SK-N-SH treated with all-trans-retinoic acid at 6 μM for 48 hours (cell line): ENCODE results near the gene MNT.

Experiments
- BACH2 ChIP-seq: fragments of 250-450 bp; sonication (Bioruptor Pico); IDR thresholded peaks from 2 replicates; pipeline ENCODE4 v1.9.0; 2021; ENCODE audit warnings: mild to moderate bottlenecking, borderline replicate concordance
- ESRRG ChIP-seq: fragments of 250-450 bp; sonication (Bioruptor Pico); IDR thresholded peaks from 2 replicates; pipeline ENCODE4 v1.6.1; 2021; ENCODE audit warnings: mild to moderate bottlenecking
- OSR1 ChIP-seq: fragments of 250-450 bp; sonication (Bioruptor Pico); IDR thresholded peaks from 2 replicates; pipeline ENCODE4 v1.8.0; 2022; ENCODE audit warnings: moderate library complexity, mild to moderate bottlenecking, inconsistent platforms
- SNAI2 ChIP-seq: fragments of 250-450 bp; sonication (Bioruptor Pico); IDR thresholded peaks from 2 replicates; pipeline ENCODE4 v1.5.0; 2020; ENCODE audit warnings: mild to moderate bottlenecking, moderate library complexity
- TCF4 ChIP-seq: fragments of 250-450 bp; sonication (Bioruptor Pico); IDR thresholded peaks from 2 replicates; pipeline ENCODE4 v1.8.0; 2021; ENCODE audit warnings: mild to moderate bottlenecking, moderate library complexity, borderline replicate concordance
- TOX ChIP-seq: fragments of 250-450 bp; sonication (Bioruptor Pico); IDR thresholded peaks from 2 replicates; pipeline ENCODE4 v1.8.0; 2021; ENCODE audit warnings: mild to moderate bottlenecking, moderate library complexity, borderline replicate concordance
- ZC3H10 ChIP-seq: fragments of 250-450 bp; sonication (Bioruptor Pico); IDR thresholded peaks from 2 replicates; pipeline ENCODE4 v1.5.1; 2021; ENCODE audit warnings: mild to moderate bottlenecking, moderate library complexity
- ZNF565 ChIP-seq: fragments of 450-650 bp; formaldehyde crosslinking; conservative IDR thresholded peaks from 2 replicates; pipeline ENCODE4 v1.5.0; 2020; ENCODE audit warnings: low read depth, mild to moderate bottlenecking, moderate library complexity
- ZNF70 ChIP-seq: fragments of 450-650 bp; formaldehyde crosslinking; IDR thresholded peaks from 2 replicates; pipeline ENCODE4 v1.5.0; 2020; ENCODE audit warnings: mild to moderate bottlenecking, moderate library complexity
- ZNF8 ChIP-seq: fragments of 450-650 bp; formaldehyde crosslinking; IDR thresholded peaks from 2 replicates; pipeline ENCODE4 v1.5.0; 2020; ENCODE audit warnings: mild to moderate bottlenecking, moderate library complexity
- TF ChIP-seq, protein P1 (sequence below): fragments of 250-450 bp; sonication (Bioruptor Pico); IDR thresholded peaks from 2 replicates; pipeline ENCODE4 v1.5.0; 2020; ENCODE audit warnings: mild to moderate bottlenecking, moderate library complexity
- TF ChIP-seq, protein P2 (sequence below): fragments of 250-450 bp; sonication (Bioruptor Pico); IDR thresholded peaks from 2 replicates; pipeline ENCODE4 v1.5.1; 2021; ENCODE audit warnings: mild to moderate bottlenecking, moderate library complexity
- TF ChIP-seq, protein P3 (sequence below): fragments of 250-450 bp; sonication (Bioruptor Pico); IDR thresholded peaks from 2 replicates; pipeline ENCODE4 v1.8.0; 2020; ENCODE audit warnings: mild to moderate bottlenecking, moderate library complexity, borderline replicate concordance
- TF ChIP-seq, protein P4 (sequence below): fragments of 250-450 bp; sonication (Bioruptor Pico); IDR thresholded peaks from 2 replicates; pipeline ENCODE4 v1.5.1; 2020; ENCODE audit warnings: low read depth, mild to moderate bottlenecking, moderate library complexity

DNA sequence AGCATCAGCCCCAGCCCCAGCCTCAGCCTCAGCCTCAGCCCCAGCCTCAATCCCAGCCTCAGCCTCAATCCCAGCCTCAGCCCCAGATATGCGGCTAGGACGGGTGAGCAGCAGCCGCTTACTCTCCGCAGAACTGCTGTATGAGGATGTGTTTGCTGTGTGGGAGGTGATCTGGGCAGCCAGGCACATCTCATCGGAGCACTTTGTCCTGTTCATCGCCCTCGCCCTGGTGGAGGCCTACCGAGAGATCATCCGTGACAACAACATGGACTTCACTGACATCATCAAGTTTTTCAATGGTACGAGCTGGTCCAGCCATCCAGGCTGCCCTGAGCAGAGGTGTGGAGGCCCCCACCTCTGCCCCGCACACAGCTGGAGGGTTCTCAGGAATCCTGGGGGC lies 22.0 kb downstream of the MNT start:
- no peak for TF ChIP-seq ZNF565
- TF ChIP-seq, protein P1, sequence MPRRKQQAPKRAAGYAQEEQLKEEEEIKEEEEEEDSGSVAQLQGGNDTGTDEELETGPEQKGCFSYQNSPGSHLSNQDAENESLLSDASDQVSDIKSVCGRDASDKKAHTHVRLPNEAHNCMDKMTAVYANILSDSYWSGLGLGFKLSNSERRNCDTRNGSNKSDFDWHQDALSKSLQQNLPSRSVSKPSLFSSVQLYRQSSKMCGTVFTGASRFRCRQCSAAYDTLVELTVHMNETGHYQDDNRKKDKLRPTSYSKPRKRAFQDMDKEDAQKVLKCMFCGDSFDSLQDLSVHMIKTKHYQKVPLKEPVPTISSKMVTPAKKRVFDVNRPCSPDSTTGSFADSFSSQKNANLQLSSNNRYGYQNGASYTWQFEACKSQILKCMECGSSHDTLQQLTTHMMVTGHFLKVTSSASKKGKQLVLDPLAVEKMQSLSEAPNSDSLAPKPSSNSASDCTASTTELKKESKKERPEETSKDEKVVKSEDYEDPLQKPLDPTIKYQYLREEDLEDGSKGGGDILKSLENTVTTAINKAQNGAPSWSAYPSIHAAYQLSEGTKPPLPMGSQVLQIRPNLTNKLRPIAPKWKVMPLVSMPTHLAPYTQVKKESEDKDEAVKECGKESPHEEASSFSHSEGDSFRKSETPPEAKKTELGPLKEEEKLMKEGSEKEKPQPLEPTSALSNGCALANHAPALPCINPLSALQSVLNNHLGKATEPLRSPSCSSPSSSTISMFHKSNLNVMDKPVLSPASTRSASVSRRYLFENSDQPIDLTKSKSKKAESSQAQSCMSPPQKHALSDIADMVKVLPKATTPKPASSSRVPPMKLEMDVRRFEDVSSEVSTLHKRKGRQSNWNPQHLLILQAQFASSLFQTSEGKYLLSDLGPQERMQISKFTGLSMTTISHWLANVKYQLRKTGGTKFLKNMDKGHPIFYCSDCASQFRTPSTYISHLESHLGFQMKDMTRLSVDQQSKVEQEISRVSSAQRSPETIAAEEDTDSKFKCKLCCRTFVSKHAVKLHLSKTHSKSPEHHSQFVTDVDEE (CRISPR knock-in tag): no peak
- no peak for TF ChIP-seq BACH2
- TF ChIP-seq, protein P2, sequence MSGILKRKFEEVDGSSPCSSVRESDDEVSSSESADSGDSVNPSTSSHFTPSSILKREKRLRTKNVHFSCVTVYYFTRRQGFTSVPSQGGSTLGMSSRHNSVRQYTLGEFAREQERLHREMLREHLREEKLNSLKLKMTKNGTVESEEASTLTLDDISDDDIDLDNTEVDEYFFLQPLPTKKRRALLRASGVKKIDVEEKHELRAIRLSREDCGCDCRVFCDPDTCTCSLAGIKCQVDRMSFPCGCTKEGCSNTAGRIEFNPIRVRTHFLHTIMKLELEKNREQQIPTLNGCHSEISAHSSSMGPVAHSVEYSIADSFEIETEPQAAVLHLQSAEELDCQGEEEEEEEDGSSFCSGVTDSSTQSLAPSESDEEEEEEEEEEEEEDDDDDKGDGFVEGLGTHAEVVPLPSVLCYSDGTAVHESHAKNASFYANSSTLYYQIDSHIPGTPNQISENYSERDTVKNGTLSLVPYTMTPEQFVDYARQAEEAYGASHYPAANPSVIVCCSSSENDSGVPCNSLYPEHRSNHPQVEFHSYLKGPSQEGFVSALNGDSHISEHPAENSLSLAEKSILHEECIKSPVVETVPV (CRISPR knock-in tag): no peak
- TF ChIP-seq ZNF8 (CRISPR knock-in tag): no peak
- TF ChIP-seq ESRRG (CRISPR knock-in tag): no peak
- TF ChIP-seq ZC3H10: no peak
- TF ChIP-seq, protein P3, sequence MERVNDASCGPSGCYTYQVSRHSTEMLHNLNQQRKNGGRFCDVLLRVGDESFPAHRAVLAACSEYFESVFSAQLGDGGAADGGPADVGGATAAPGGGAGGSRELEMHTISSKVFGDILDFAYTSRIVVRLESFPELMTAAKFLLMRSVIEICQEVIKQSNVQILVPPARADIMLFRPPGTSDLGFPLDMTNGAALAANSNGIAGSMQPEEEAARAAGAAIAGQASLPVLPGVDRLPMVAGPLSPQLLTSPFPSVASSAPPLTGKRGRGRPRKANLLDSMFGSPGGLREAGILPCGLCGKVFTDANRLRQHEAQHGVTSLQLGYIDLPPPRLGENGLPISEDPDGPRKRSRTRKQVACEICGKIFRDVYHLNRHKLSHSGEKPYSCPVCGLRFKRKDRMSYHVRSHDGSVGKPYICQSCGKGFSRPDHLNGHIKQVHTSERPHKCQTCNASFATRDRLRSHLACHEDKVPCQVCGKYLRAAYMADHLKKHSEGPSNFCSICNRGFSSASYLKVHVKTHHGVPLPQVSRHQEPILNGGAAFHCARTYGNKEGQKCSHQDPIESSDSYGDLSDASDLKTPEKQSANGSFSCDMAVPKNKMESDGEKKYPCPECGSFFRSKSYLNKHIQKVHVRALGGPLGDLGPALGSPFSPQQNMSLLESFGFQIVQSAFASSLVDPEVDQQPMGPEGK (CRISPR knock-in tag): no peak
- no peak for TF ChIP-seq ZNF70 (CRISPR knock-in tag)
- TF ChIP-seq TOX (CRISPR knock-in tag): no peak
- TF ChIP-seq, protein P4, sequence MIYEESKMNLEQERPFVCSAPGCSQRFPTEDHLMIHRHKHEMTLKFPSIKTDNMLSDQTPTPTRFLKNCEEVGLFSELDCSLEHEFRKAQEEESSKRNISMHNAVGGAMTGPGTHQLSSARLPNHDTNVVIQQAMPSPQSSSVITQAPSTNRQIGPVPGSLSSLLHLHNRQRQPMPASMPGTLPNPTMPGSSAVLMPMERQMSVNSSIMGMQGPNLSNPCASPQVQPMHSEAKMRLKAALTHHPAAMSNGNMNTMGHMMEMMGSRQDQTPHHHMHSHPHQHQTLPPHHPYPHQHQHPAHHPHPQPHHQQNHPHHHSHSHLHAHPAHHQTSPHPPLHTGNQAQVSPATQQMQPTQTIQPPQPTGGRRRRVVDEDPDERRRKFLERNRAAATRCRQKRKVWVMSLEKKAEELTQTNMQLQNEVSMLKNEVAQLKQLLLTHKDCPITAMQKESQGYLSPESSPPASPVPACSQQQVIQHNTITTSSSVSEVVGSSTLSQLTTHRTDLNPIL (CRISPR knock-in tag): no peak
- no peak for TF ChIP-seq OSR1 (CRISPR knock-in tag)
- TF ChIP-seq SNAI2: no peak
- no peak for TF ChIP-seq TCF4 (CRISPR knock-in tag)
